ENCODE results near the gene UGT2B7. TPM values are rescaled to one million over a fixed set of nuclear protein-coding genes. Genes with fewer than 3 reads are reported as not detected.

The UGT2B7 gene
- total RNA-seq, 1 experiment from 2014 or later: not detected

DNA sequence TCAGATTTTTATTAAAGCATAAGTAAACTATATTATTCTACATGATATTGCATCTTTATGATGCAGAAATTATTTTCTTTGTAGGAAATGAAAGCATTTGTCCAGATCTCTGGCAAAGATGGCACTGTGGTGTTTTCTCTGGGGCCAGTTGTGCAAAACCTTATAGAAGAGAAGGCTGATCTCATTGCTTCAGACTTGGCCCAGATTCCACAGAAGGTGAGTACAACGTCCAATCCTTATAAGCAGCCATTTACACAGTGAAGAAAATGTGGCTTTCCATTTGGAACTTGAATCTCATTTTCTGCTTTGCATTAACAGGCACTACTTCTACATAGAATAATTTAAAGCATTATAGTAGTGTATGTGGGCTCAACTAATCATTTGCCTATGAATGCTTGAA lies 6.9 kb upstream of the UGT2B7 start:
- Histone ChIP-seq H2BK5ac (ENCODE audit: insufficient read length, low read length) (no peak overlapping the region), H2BK20ac (ENCODE audit: low read depth, low read length, poor library complexity, severe bottlenecking) (no peak overlapping the region), H2BK120ac (ENCODE audit: low read depth, low read length, poor library complexity, severe bottlenecking) (no peak overlapping the region), H3K27me3 (ENCODE audit: insufficient read depth, low read length) (no peaks in the 10 kb centered on the region), H3K4me1 (ENCODE audit: insufficient read depth, low read length) (no peaks in the 10 kb centered on the region), H3T11ph (ENCODE audit: low read length) (no peak overlapping the region), H4K20me1 (ENCODE audit: control insufficient read depth, insufficient read depth, insufficient read length) (no peaks in the 10 kb centered on the region), H4K5ac (ENCODE audit: insufficient read length, low read depth, low read length) (no peak overlapping the region), H3K79me1 (ENCODE audit: insufficient read depth, low read depth, low read length, poor library complexity, severe bottlenecking) (no peaks in the 10 kb centered on the region), H3K4me2 (ENCODE audit: insufficient read depth, insufficient read length, low read length) (no peak overlapping the region), H3K56ac (ENCODE audit: insufficient read length, low read depth, low read length) (no peak overlapping the region), H3K9ac (ENCODE audit: extremely low read depth, insufficient read length, low read length) (no peak overlapping the region), H3K79me2 (ENCODE audit: insufficient read depth, low read length) (no peaks in the 10 kb centered on the region), H4K91ac (ENCODE audit: insufficient read length, low read depth, low read length) (no peak overlapping the region), H3K23ac (ENCODE audit: insufficient read length, low read depth, low read length) (no peak overlapping the region), H3K18ac (ENCODE audit: insufficient read length, low read depth, low read length) (no peak overlapping the region), H2AK5ac (ENCODE audit: insufficient read length, low read length) (no peak overlapping the region), H3K23me2 (ENCODE audit: insufficient read length, low read depth, low read length, poor library complexity, severe bottlenecking) (no peaks in the 10 kb centered on the region), H3K14ac (ENCODE audit: insufficient read depth, low read length) (no peak overlapping the region), H2BK12ac (ENCODE audit: insufficient read length, low read depth, low read length) (no peak overlapping the region), H3K9me3 (ENCODE audit: control insufficient read depth, low read depth, low read length) (no peaks in the 10 kb centered on the region), H2AFZ (ENCODE audit: low read length) (no peak overlapping the region), H4K8ac (replicated peaks; ENCODE audit: insufficient read length, low read depth, low read length) (no peak overlapping the region), H2BK15ac (ENCODE audit: low read depth, low read length) (no peak overlapping the region), H3K27ac (ENCODE audit: insufficient read length, low read depth, low read length) (no peak overlapping the region), H3K4ac (ENCODE audit: low read depth, low read length) (no peak overlapping the region)
- Mint-ChIP-seq H3K4me3 (no peak overlapping the region), H3K4me1 (peaks cover 5 to 7% of the 10 kb centered on the region in 2 experiments; a peak in 3 of 4 replicates), H3K36me3 (ENCODE audit: insufficient read depth in 1 of 3, low read depth in 3 of 3) (no peaks in the 10 kb centered on the region), H3K27me3 (ENCODE audit: low read depth) (no peaks in the 10 kb centered on the region), H3K9me3 (no peaks in the 10 kb centered on the region; a peak in 1 of 5 replicates), H3K27ac (no peak overlapping the region)
- no CpG with 5 or more reads among the region's 1 CpG for WGBS (ENCODE audit: extremely low coverage, insufficient read length, low lambda C conversion rate)
- TF ChIP-seq, protein P1, sequence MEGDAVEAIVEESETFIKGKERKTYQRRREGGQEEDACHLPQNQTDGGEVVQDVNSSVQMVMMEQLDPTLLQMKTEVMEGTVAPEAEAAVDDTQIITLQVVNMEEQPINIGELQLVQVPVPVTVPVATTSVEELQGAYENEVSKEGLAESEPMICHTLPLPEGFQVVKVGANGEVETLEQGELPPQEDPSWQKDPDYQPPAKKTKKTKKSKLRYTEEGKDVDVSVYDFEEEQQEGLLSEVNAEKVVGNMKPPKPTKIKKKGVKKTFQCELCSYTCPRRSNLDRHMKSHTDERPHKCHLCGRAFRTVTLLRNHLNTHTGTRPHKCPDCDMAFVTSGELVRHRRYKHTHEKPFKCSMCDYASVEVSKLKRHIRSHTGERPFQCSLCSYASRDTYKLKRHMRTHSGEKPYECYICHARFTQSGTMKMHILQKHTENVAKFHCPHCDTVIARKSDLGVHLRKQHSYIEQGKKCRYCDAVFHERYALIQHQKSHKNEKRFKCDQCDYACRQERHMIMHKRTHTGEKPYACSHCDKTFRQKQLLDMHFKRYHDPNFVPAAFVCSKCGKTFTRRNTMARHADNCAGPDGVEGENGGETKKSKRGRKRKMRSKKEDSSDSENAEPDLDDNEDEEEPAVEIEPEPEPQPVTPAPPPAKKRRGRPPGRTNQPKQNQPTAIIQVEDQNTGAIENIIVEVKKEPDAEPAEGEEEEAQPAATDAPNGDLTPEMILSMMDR (conservative IDR thresholded peaks at IDR 0.05): no peak
- DNase-seq: no peak

Measured in H9 (cell line).